ENCODE results near the gene MAML2.
A peak's percentile ranks its signal among the peaks of the same experiment; 100 is the strongest.

The MAML2 gene

DNA sequence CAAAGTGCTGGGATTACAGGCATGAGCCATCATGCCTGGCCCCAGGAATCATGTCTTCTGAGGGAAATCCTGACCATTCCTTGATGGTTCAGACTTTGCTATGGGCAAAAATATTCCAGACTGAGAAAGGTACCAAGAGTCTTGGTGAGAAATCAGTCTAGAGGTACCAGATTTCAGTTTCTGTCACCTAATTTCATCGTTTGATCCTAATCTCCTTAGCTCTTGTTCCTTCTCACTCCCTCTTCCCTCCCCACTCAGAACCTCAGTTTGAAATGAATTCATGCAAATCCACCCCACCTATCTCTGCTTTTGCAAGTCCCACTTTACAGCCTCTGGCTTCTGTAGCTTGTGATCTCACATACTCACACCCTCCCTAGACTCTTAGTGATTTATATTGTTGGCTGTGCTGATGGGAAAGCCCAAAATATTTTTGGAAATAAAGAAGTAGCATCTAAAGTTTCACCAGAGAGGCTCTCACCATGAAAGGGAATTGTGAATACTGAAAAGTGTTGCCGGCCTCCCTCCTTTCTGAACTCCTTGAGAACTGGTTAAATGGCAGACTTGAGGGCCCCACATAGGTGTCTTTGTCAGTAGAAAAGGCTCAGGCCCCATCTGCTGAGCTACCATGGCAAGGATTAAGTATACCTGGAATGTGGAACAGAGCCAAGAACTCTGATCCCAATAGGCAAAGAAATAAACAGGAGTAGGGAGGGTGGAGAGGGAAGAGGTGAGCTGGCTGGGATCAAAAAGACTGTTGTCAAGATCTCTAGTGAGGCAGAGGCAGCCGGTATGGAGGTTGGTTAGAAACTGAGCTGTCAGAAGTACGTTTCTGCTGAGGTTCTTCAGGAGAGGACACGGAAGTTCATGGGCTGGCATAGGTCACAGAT is 228.6 kb downstream of the MAML2 start:
- DNase-seq = no peak

DNA sequence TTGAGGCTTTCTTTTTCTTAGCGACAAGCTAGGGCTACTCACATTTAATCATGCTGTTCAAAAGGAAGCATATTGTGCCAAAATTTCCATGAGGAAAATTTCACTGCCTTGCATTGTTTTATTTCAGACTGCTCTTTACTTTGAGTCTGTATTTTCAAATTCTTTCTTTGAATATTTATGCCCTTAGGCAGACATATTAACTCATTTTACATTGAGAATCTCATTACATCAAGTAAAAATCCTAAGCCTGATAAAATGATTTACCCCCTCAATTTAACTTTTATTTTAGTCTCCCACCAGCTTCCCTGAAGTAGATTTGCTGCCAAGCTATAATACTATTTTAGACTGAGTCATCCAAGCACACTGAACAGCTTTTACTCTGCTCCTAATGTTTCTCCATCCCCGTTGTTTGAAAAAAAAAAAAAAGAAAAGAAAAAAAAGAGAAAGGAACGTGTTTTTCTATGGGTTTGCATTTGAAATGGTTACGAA is 229.8 kb downstream of the MAML2 start:
- DNase-seq = no peak

DNA sequence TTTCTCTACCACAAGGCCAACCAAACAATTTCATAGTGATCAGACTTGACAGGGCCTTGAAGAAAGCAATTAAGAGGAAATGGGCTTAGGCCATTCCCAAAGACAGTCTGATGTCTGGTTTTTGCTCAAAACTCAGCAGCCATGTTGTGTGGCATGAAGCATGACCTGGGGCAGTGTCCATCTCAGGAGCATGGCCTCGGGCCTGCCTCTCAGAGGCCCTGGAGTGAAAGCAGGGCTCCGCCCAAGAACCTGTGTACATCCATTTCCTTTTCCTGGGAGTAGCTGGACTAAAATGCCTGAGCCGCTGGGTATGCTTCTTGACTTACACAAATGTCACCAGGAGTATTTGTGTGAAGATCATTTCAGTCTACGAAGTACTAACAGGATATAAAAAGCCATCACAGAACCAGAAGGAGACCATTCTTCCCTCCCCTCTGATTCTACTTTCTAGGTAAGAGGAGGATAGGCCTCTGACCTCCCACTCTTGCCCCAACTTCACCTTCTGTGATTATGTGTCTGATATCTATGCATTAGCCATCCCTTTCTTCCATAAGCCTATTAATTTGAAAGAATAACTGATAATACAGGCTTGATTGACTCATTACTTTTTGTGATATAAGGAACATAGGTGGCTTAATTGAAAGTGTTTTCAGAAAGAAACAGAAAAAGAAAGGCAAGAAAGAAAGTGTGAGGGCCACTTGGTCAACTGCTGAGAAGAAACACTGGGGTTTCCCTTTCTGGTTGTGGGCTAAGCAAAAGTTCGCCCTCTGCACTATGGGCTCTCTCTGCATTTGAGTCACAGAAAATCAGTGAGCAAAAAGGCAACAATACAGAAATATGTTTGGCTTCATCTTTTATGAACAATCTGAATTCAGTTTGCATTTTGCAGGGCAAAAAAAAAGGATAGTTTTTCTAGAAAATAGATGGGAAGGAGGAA is 230.5 kb downstream of the MAML2 start:
- peak; percentile 68 for DNase-seq

DNA sequence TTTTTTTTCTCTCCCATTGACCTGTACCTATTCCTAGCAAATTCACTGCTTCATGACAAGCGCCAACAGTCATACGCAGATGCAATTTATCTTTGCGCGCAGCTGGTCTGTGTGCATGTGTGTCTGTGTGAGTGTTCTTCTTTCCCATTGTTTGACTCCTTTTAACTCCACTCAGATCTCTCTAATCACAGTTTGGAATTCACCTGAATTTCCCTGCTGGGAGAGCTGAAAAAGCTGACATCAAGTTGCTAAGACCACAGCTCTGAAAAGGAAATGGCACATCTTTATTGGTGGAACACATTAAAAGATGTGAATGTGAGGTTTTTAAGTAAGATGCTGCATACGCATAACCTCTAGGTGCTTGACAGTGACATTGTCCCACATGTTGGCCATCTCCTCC is 231.7 kb downstream of the MAML2 start:
- DNase-seq = no peak

DNA sequence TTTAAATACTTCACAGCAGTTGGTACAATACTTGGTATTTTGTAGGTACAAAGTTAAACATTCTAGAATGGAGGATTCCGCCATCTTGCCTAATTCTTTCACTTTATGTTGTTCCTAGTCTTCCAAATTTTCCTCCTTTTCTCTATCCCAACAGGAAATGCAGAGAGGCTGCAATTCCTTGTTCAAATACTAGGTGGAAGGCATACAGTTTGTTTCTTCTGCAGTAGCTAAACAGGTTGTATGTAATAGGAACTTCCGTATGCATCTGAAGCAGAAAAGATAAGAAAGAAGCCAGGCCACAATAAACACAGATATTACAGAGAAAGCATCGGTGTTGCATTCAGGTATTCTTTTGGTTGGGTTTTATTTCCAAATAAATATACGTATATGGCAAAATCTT is 232.7 kb downstream of the MAML2 start:
- no peak for DNase-seq

DNA sequence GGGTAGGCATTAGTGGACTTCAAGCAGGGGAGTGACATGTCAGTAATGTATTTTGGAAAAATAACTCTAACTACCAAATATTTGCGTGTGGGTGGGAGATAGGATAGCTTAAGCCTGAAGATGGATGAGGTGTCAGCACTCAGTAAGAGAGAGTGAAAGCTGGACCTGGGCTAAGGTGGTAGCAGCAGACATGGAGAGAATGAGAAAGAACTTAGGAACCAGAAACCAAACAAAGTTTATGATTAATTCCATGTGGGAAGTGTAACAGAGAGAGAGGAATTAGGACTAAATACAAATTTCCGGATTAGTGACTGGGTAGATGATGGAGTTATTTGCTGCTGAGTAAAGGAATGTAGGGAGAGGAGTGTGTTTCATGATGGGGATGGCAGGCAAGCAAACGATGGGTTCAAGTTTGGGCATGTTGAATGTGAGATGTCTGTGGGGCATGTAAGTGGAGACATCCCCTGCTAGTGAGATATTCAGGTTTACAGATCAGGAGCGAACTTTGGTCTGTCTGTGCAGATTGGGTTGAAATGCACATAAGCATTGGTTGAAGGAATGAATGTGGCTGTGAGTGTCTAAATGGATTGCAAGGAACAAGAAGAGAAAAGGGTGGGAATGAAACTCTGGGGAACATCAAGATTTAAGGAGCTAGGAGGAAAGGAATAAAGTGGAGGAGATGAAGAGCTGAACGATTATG is 233.5 kb downstream of the MAML2 start:
- no peak for DNase-seq

DNA sequence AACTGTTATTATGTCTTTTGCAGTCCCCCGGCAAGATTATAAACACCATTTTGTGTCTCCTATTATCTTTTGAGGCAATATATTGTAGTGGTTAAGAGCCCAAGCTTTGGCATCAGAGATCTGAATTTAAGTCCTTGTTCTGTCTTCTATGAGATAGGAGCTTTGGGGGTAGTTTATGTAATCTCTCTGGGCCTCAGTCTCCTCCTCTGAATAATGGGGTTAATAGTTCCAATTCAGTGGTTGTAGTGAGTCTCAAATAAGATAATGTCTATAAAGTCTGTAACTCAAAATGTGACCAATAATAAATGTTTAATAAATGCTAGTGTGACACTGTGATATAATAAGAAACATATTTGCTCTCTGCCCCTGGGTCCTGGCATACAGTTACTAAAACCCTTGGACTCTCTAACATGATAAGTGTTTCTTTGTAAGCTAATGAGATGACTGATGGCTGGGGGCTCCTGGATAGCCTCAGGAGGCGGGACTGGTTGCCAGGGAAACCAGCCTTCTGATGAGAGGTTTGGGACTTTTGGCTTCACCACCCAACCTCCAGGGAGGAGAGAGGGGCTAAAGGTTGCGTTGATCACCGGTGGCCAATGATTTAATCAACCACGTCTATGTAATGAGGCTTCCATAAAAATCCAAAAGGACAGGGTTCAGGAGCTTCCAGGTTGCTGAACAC is 235.7 kb downstream of the MAML2 start:
- DNase-seq = peak; percentile 63

DNA sequence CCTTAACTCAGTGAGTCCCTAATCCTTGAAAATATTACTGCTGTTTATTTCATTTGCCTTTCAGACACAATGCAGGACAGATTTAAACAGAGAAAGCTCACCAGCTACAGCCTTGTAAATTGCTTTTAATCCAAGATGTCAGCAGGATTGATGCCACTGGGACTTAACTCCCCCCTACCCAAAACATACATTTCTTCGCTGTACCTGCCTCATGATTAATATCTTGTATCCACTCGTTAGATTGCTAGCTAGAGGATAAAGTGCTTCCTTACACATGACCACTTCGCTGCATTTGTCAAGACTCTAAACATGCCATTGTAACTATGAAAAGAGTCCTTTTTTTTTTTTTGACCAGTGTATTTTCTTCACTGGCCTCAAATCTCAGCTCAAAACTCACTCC is 236.3 kb downstream of the MAML2 start:
- DNase-seq = no peak

DNA sequence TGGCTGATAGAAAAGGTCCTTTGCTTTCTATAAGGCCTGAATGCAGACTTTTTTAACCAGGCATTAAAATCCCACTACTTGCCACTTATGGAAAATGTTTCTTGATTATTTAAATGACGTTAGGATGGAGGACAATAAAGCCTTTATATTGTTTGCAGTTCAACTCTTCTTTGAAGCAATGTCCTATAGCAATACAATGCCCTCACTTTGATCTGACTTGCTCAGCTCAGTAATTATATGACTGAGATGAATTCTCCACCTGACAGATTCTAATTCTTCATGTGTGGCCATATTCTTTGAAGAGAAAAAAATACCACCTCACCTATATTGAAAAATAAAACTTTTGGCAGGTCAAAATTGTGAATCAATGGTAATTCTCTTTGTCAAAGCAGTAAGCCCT is 237.1 kb downstream of the MAML2 start:
- DNase-seq = no peak

DNA sequence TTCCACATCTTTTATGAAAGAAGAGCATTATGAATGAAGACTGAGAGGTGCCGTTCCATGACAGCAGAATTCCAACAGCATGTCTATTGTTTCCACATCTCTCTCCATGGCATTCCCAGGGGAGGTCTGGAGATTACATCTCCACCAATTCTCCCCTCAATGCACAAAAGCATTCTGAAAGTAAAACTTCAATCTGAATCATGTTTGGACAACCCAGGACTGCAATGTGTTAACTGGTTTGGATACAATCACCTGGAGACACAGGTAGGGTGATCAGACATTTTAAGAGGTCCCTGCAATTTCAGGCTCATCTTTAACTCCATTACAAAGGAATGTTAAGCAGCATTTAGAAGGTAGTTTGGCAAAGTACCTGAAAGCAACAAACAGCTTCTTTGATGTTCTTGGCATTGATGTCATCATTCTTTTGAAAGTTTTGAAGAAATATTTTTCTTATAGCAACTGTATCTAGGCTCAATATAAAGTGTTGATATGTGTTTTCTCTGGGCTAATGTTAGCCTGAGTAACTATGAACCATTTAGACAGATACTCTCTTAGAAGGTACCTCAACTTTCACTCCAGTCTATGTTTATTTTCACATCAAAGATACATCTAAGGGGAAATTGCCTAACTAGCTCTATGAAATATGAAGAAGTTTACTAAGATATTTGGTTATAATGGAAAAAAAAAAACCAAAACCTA is 237.6 kb downstream of the MAML2 start:
- peak; percentile 79 for DNase-seq

DNA sequence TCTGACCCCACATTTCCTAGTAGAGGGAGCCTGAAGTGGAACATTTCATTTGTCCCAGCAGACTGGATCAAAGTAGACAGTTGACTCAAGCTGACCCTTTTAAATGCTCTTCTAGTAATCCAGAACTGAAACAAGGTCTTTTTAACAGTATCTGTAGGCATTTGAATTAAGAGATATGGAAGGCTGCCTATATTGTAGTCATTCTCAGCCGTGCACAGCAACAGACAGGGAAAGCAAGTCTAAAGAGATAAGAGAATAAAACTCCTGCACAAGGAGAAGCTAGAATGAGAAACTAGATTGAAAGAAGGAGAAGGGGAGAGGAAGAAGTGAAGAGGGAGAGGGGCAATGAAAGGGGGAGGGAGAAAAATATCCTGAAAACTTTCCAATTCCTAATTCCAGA is 238.5 kb downstream of the MAML2 start:
- DNase-seq = no peak

DNA sequence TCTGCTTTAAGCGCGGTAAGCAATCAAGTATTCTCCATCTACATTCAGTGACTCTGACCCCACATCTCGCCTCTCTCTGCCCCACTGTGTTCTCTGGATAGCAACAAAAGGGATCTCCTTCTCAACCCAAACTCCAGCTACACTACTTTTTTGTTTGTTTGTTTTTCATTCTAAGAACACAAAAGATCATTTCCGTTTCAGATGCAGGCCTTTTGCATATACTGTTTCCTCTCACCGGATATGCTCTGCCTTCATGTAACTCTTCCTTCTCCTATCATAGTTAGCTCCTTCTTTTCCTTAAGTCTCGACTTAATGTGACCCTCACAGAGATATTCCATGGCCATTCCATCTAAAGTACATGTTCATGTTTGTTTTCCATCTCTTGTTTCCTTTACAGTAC is 239.3 kb downstream of the MAML2 start:
- no peak for DNase-seq

DNA sequence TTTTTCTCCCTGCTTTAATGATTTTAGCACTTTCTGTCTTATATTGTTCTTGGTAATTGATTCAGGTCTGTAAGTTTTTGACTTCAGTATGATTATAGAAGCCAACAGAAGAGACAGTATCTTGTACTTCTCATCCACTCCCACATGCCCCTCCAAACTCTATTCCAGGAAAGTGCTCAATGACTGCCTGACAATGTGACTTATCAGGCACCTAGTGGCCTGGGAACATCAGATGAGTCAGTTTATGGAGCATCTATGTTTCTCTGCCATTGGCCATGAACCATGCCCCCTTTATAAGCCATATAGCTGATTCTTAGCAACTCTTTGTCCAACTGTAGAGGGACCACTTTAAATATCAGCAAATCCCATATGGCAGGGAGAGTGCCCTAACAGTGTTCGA is 239.9 kb downstream of the MAML2 start:
- no peak for DNase-seq

DNA sequence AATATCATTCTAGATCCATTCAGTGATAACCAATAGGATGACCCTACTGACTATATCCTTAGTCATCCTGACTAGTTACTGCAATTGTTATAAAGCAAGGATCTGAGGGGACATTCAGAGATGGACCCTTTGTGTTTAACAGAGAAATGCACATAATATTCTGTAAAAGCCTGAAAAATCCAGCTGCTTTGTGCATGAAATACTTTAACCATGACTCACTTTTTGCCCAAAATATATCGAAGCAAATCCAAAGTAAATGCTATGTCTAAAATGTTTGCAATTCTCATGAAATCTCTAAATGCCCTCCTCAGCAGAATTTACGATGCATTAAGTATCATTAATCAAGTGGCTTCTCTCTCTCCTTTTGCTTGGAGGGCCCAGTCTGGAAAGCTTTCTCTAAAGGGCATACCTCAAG is 240.3 kb downstream of the MAML2 start:
- DNase-seq = no peak

DNA sequence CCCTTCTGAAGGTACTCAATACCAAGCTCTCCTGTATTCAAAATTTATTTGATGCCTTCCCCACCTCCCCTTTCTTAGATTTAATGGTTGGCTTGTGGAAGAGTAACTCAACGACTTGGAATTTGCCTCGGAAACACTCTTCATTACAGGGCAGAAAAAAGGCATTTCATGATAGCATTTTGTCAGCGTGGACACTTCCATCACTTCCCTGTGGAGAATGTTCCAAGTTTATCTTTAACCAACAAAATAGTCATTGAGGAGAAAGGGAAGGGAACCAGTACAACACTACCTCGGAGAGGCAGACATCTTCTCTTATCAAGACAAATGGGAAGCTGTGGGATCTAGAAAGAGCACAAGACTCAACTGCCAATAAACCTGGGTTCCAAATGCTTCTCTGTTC is 241.8 kb downstream of the MAML2 start:
- no peak for DNase-seq

DNA sequence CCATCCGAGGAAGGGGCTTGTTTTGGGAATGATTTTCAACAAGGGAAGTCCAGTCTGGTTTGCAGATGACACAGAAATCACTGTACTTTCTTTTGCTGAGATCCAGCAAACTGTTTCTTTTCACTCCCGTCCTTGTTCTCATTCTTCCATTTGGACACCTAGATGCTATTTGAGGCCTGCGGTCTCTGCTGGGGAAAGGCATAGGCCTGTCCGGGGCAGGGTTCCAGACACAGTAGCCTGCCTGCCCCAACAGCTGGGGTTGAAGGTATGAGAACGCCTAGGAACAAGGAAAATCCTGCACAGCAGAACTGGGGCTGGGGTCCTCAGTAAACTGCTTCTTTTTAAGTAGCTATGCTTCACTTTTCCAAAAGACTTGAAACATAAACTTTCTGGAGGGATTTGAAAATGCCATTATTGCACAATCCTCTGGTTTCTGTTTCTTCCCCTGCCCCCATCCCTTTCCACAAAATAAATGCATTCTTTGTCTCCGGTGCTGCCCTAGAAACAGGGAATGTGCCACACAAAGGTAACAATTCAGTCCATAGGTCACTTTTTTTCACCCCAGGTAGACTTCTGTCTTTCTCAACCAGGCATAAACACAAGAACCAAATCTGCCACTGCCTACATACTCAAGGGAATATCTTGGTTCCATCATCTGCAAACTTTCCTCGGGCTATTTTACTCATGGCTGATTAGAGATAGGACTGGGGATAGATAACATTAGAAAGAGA is 244.3 kb downstream of the MAML2 start:
- peak; percentile 75 for DNase-seq

DNA sequence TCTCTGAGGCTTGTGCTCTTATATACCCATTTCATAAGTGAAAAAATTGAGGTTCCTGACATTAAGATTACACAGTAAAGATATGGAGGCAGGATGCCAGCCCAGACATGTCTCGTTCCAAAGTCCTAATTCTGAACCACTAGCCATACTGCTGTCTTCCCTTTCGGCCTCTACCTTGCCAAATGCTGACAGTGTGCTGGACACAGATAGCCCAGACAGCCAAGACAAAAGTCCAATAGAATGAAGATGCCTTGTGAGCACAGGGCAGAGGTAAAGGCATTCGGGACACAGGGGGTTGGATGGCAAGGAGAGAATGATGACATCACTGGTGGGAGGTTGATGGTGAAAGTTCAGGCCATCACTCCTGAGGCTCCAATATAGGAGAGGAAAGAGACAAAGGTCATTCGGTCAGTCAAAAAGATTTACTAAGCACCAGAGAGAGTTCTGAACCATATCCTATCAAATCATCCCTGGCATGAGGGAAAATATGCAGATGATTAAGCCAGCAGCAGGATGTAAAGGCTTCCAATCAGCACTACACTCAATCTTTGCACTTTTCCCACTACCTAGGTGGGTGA is 245.1 kb downstream of the MAML2 start:
- no peak for DNase-seq

DNA sequence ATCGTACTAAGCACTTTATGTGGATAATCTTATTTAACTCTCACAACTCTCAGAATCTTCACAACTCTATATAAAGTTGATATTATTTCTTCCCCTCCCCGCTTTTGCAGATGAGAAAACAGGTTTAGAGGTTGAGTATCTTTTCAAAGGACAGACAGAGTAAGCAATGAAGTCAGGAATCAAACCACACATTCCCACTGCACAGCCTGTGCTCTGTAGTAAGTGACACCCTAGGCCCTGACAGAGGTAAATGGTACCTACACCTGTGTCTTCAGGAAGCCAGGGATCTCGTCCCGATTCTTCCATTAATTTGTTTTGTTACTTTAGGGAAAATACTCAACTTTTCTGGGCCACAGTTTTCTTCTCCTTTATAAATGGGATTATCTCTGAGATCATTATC is 246.6 kb downstream of the MAML2 start:
- no peak for DNase-seq

DNA sequence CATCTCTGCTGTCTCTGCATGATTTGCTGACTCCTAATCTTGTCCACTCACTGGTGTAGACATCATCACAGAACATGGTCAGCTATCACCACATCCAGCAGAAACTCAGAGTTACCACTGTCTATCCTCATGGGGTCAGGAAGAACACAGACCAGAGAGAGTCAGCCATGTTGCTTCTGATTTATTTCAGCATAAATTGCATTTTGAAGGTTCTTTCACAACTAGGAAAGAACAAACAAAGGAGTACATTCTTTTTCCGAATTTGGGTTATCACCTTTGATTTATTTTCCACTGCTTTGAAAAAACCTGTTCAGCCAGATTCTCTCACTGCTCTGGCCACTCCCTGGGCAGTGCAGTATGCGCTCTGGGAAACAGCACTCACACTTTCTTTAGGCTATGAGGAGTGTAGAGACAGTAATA is 247.1 kb downstream of the MAML2 start:
- peak; percentile 73 for DNase-seq

DNA sequence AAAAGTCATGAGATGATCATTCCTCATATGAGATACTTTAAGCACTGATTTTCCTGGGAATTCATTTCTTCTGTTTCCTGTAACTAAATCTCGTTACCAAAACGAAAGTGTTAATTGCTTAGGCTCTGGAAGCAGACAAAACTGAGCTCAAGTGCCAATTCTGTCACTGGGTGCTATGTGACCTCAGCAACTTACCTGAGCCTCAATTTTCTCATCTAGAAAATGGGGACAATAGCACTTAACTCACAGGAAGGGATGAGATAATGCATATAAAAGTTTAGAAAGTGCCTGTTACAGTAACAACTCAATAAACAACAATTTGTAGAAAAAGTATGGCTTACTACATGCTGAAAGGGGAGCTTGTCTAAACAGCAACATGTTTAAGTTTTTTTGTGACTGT is 248.8 kb downstream of the MAML2 start:
- DNase-seq = no peak

DNA sequence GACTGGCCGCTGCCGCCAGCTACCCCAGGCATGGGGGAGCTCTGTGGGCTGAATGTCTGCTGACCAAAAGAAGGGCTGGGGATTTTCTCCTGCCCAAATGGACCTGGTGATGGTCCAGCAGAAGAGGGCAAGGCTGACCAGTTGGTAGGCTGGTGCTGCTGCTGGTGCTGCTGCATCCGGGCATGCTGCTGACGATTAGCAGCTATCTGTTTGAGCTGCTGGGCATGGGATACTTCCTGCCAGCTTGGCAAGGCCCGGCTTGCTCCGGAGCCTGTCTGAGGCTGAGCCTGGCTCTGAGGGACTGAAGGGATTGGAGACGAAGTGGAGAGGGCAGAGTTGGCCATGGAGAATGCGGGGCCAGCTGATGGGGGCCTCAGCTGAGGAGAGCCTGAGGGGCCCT is 250.5 kb downstream of the MAML2 start:
- DNase-seq = no peak

Data from islet precursor cell (in vitro differentiated cells).